Brain microvascular endothelial cell (primary cell): Measurements from ENCODE around the gene ARHGAP15.

Experiments used
- DNase-seq: peaks from one replicate; pipeline ENCODE4 v3.0.0-alpha.2; 2020
- H3K27ac ChIP-seq: fragments of 250-450 bp; sonication (Bioruptor Pico); 2 replicates; pipeline ENCODE4 v1.5.1; 2020; ENCODE audit warnings: mild to moderate bottlenecking, moderate library complexity
- H3K27me3 ChIP-seq: fragments of 250-450 bp; sonication (Bioruptor Pico); replicated peaks from 2 replicates; pipeline ENCODE4 v1.5.1; 2020; ENCODE audit warnings: mild to moderate bottlenecking
- H3K36me3 ChIP-seq: fragments of 250-450 bp; sonication (Bioruptor Pico); replicated peaks from 2 replicates; pipeline ENCODE4 v1.5.1; 2020; ENCODE audit warnings: mild to moderate bottlenecking
- H3K4me3 ChIP-seq: 2 replicates; pipeline ENCODE4 v1.5.1; 2011; ENCODE audit warnings: low read depth, mild to moderate bottlenecking, control low read depth, low read length, moderate library complexity
- in situ Hi-C: cut with HindIII; loops from 2 replicates; pipeline ENCODE4 v1.10.0; 2017; ENCODE audit warnings: low sequenced_read_pairs, low pct_ligation_motif_present
- TF ChIP-seq, protein P1 (sequence below): IDR thresholded peaks from 2 replicates; pipeline ENCODE4 v1.5.1; 2011; ENCODE audit warnings: low read depth, mild to moderate bottlenecking, moderate library complexity, low read length, control low read depth, inconsistent platforms; ENCODE audit errors: missing control alignments

ARHGAP15 gene

DNA sequence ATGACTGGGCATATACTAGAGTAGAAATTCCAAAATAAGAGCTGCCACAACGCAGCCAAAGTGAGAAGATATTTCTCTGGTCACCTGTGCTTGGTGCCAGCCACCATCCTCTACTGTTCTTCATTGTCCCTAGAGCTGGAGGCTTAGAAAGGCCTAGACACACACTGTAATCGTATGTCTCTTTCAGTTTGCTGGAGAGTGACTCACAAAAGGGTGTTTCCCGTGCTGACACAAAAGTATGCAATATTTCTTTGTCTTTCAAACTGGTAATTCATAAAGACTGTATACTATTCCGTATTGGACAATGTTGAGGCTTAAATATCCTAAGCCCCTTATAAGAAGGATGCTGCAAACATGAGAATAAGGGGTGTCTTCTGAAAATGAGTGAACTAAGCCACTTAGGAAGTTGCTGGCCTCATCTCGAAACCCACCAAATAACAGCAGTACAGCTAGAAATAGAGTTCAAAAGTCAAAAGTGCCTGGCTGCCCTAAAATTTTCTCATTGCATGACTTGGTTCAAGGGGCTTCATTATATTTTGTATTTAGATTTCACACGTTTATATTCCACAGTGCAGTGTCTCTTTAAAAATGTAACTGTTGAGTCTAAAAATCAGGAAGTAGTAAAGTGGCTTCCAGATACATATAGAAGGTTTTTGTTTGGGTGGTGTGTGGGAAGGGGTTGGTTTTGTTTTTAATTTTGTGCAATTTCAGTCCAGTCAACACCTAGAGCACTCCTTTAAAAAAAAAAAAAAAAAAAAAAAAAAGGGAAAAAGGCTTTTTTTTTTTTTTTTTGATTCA lies 601.1 kb downstream of the ARHGAP15 start:
- TF ChIP-seq, protein P1, sequence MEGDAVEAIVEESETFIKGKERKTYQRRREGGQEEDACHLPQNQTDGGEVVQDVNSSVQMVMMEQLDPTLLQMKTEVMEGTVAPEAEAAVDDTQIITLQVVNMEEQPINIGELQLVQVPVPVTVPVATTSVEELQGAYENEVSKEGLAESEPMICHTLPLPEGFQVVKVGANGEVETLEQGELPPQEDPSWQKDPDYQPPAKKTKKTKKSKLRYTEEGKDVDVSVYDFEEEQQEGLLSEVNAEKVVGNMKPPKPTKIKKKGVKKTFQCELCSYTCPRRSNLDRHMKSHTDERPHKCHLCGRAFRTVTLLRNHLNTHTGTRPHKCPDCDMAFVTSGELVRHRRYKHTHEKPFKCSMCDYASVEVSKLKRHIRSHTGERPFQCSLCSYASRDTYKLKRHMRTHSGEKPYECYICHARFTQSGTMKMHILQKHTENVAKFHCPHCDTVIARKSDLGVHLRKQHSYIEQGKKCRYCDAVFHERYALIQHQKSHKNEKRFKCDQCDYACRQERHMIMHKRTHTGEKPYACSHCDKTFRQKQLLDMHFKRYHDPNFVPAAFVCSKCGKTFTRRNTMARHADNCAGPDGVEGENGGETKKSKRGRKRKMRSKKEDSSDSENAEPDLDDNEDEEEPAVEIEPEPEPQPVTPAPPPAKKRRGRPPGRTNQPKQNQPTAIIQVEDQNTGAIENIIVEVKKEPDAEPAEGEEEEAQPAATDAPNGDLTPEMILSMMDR: no peak
- no peaks in the 10 kb centered on the region for H3K36me3 ChIP-seq
- peak; percentile 35 for DNase-seq
- no peak overlapping the region for H3K4me3 ChIP-seq
- no peak overlapping the region for H3K27ac ChIP-seq
- in situ Hi-C loops: no loop called here
- no peaks in the 10 kb centered on the region for H3K27me3 ChIP-seq

DNA sequence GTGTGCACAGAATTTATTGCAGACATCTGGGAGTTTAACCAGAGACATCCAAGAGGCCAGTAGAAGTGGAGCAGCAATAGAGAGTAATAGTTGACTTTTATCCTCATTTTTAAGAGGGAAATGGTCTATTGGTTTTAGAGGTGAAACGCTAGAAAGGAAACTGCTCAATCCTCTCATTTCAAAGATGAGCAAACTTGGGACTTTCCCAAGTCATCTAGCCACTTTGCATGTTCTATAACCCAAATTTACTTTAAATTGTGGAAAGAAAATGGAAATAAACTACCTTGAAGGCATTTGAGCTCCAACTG lies 601.7 kb downstream of the ARHGAP15 start:
- in situ Hi-C loops: no loop called here
- H3K27me3 ChIP-seq: no peaks in the 10 kb centered on the region
- H3K36me3 ChIP-seq: no peaks in the 10 kb centered on the region

DNA sequence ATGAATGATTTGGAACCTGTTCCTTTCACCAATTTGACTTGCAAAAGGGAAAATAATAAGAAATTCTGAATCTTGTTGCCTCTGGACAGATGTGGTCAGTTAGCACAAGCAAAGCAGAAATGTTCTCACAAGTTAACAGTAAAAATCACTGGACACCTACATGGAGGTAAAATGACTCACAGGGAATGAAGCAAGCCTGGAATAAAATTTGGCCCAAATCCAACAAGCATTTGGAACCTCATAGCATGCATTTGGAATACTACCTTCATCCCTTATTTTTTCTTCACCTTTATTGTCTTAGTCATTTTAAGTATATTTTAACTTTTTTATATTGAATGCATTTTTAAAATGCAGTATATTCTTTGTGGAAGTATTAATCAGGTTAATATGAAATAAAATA lies 602.9 kb downstream of the ARHGAP15 start:
- H3K4me3 ChIP-seq: no peak overlapping the region
- no peak for DNase-seq
- H3K27ac ChIP-seq: no peak overlapping the region
- H3K36me3 ChIP-seq: no peaks in the 10 kb centered on the region
- in situ Hi-C loops: no loop called here
- TF ChIP-seq, protein P1: no peak
- H3K27me3 ChIP-seq: no peaks in the 10 kb centered on the region

More for the DNA sequence above, 601.7 kb downstream of the ARHGAP15 start:
- Histone ChIP-seq H3K4me3 (no peak overlapping the region), H3K27ac (no peak overlapping the region)
- no peak for DNase-seq
- TF ChIP-seq, protein P1: no peak

DNA sequence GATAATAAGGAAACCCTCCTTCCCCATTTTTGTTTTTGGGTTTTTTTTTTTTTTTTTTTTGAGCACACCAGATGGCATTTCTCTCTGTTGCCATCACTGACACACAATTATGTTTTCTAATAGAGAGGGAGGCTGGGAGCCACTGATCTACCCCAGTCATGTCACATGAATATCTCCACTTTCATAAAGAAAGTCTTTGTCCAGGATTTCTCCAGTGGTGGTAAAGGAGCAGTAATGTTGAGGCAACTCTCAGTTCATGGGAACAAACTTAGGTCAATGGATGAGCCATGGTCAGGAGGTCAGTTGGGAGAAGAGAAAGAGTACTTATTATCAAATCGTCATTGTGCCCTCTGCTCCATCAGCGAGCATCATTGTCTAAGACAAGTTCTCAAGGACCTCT lies 603.7 kb downstream of the ARHGAP15 start:
- Histone ChIP-seq H3K27ac (no peak overlapping the region), H3K27me3 (no peaks in the 10 kb centered on the region), H3K4me3 (no peak overlapping the region), H3K36me3 (no peaks in the 10 kb centered on the region)
- DNase-seq: no peak
- in situ Hi-C loops: no loop called here
- TF ChIP-seq, protein P1: no peak

DNA sequence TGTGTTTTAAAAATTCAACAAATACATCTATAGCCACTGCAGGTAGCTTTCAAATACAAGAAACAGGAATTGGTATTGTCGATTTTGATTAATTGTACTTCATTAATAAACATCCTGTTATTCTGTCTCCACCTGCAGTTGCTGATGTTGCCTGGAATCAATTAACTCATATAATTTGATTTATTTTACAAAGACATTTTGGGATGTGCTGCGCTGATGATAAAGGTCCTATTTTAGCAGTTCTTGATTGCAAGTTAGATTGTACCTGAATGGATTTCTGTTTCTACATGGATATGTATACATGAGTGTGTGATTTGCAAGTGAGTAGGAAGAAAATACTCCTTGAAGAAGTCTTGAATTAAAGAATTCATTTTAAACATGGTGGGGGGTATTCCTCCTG lies 605.3 kb downstream of the ARHGAP15 start:
- H3K27me3 ChIP-seq: no peaks in the 10 kb centered on the region
- in situ Hi-C loops: no loop called here
- no peak overlapping the region for H3K27ac ChIP-seq
- H3K4me3 ChIP-seq: no peak overlapping the region
- no peak for DNase-seq
- no peaks in the 10 kb centered on the region for H3K36me3 ChIP-seq
- TF ChIP-seq, protein P1: no peak

DNA sequence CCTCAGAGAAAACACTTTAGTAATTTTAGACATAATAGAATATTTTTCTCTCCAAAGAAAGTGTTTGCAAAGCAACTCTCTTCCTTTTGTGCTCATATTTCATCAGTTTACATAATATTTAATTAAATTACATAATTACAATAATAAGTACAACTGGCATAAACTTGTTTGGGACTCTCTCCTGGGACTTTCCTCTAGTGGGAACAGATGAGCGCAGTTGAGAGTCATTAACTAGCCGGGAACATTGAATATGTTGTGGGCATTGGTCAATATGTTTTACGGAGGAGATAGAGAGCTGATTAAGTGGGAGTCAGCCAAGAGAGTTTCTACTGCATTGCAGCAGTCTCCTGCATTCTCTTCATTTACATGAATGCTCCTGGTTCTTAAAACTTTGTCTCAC lies 607.7 kb downstream of the ARHGAP15 start:
- Histone ChIP-seq H3K27me3 (no peaks in the 10 kb centered on the region), H3K4me3 (no peak overlapping the region), H3K27ac (no peak overlapping the region), H3K36me3 (no peaks in the 10 kb centered on the region)
- in situ Hi-C loops: no loop called here
- DNase-seq: no peak
- TF ChIP-seq, protein P1: no peak
